Ascending aorta (tissue), 2 donors: ENCODE measurements around the gene MRPS12. TPM values are rescaled to one million over a fixed set of nuclear protein-coding genes. Genes with fewer than 3 reads are reported as not detected.
"Not testable (repeated sequence)": the region's sequence is repeated elsewhere in the genome, so short reads cannot be mapped to it uniquely, and the experiment has no call there.

Experiments
- DNase-seq, 2 donors: peaks; one replicate each; pipeline ENCODE4 v3.0.0-alpha.2; 2019; ENCODE audit warnings: low spot score in 2 of 2
- H3K27ac ChIP-seq, 2 donors: fragments of 200-600 bp; sonication (generic); one replicate each; pipeline ENCODE4 v1.5.1; 2016 to 2017; ENCODE audit warnings: mild to moderate bottlenecking in 1 of 2
- H3K27me3 ChIP-seq: fragments of 200-600 bp; sonication (generic); one replicate; pipeline ENCODE4 v1.5.1; 2017
- H3K36me3 ChIP-seq, 2 donors: fragments of 200-600 bp; sonication (generic); one replicate each; pipeline ENCODE4 v1.5.1; 2016
- H3K4me1 ChIP-seq, 2 donors: fragments of 200-600 bp; sonication (generic); one replicate each; pipeline ENCODE4 v1.5.1; 2016 to 2017; ENCODE audit warnings: mild to moderate bottlenecking in 1 of 2
- H3K4me3 ChIP-seq, 2 donors: fragments of 200-600 bp; sonication (generic); one replicate each; pipeline ENCODE4 v1.5.1; 2016 to 2017; ENCODE audit warnings: mild to moderate bottlenecking in 1 of 2
- H3K9me3 ChIP-seq, 2 donors: fragments of 200-600 bp; sonication (generic); one replicate each; pipeline ENCODE4 v1.5.1; 2016
- intact Hi-C: fragments of 100-400 bp; cut with DNase I; formaldehyde crosslinking; loops from one replicate; pipeline ENCODE4 v1.15.1; 2023
- total RNA-seq: library from RNA; depleted of rRNA; stranded (reverse); fragments of >200 nt; gene quantifications from one replicate; pipeline ENCODE4 v1.1.0, GENCODE V29; 2016
- TF ChIP-seq, protein P1 (sequence below), 3 experiments: fragments of 200-600 bp in 2 of 3; fragments of 450-650 bp in 1 of 3; sonication (generic) in 2 of 3; IDR thresholded peaks; one replicate each; pipeline ENCODE4 v1.5.1; 2016 to 2019; ENCODE audit warnings: antibody characterized with exemption in 3 of 3, mild to moderate bottlenecking in 1 of 3, moderate library complexity in 1 of 3

Gene MRPS12
- total RNA-seq, 1 donor from 2014 or later: 9.9 TPM

DNA sequence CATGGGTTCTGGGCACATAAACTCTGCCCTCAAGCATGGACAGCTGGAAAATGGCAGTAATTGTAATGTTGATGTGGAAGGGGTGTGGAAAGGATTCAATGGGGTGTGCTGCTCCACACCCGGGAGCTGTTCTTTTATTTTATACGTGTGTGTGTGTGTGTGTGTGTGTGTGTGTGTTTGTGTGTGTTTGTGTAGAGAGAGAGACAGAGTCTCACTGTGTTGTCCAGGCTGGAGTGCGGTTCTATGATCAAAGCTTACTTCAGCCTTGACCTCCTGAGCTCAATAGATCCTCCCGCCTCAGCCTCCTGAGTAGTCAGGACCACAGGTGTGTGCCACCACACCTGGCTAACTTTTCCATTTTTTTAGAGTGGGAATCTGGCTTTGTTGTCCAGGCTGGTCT, 2.8 kb downstream of the MRPS12 start:
- intact Hi-C loops: loop anchor here (10.0 kb wide), 1 partner anchor 419 kb away; no protein-coding TSS in a partner anchor
- H3K27ac ChIP-seq: no peak overlapping the region
- TF ChIP-seq, protein P1, sequence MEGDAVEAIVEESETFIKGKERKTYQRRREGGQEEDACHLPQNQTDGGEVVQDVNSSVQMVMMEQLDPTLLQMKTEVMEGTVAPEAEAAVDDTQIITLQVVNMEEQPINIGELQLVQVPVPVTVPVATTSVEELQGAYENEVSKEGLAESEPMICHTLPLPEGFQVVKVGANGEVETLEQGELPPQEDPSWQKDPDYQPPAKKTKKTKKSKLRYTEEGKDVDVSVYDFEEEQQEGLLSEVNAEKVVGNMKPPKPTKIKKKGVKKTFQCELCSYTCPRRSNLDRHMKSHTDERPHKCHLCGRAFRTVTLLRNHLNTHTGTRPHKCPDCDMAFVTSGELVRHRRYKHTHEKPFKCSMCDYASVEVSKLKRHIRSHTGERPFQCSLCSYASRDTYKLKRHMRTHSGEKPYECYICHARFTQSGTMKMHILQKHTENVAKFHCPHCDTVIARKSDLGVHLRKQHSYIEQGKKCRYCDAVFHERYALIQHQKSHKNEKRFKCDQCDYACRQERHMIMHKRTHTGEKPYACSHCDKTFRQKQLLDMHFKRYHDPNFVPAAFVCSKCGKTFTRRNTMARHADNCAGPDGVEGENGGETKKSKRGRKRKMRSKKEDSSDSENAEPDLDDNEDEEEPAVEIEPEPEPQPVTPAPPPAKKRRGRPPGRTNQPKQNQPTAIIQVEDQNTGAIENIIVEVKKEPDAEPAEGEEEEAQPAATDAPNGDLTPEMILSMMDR (IDR thresholded peaks at IDR 0.05): no peak
- DNase-seq: no peak
- peaks cover 9 to 14% of the 10 kb centered on the region in 2 donors for H3K4me1 ChIP-seq
- no peak overlapping the region for H3K4me3 ChIP-seq
- peaks cover 2 to 25% of the 10 kb centered on the region in 2 donors for H3K36me3 ChIP-seq
- H3K27me3 ChIP-seq: no peaks in the 10 kb centered on the region
- no peaks in the 10 kb centered on the region for H3K9me3 ChIP-seq

DNA sequence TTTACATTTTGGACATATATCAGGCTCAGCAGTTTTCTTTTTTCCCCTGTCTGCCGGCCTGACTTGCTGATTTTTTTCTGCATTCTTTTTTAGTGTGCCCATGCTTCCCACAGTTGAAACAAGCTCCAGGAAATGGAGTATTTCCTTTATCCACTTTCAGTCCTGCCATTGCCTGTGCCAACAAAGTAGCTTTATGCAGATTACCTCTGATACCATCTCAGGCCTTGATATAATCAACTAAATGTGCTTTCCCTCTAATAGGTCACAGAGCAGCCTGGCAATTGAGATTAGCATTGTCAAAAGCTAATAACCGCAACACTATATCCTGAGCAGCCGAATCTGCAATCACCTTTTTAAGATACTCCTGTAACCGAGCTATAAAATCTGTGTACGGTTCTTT, 9.2 kb downstream of the MRPS12 start:
- Histone ChIP-seq H3K4me1 (no peaks in the 10 kb centered on the region), H3K27ac (no peak overlapping the region), H3K9me3 (no peaks in the 10 kb centered on the region), H3K4me3 (no peak overlapping the region), H3K36me3 (peaks cover 0 to 11% of the 10 kb centered on the region in 2 donors), H3K27me3 (no peaks in the 10 kb centered on the region)
- DNase-seq: no peak
- intact Hi-C loops: loop anchor here (10.0 kb wide), 1 partner anchor 425 kb away; no protein-coding TSS in a partner anchor
- TF ChIP-seq, protein P1 (IDR thresholded peaks at IDR 0.05): no peak

DNA sequence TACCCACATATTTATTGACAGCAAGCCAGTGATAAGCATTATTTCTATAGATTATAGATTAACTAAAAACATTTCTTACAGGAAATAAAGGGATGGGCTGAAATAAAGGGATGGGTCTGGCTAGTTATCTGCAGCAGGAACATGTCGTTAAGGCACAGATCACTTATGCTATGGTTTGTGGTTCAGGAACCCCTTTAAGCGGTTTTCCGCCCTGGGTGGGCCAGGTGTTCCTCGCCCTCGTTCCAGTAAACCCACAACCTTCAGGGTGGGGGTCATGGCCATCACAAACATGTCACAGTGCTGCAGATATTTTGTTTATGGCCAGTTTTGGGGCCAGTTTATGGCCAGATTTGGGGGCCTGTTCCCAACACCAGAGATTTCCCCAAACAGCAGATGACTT, 10.7 kb downstream of the MRPS12 start:
- H3K4me1 ChIP-seq, intact Hi-C loops, DNase-seq, H3K27ac ChIP-seq, H3K9me3 ChIP-seq, H3K27me3 ChIP-seq, H3K4me3 ChIP-seq: not testable (repeated sequence)
- peaks cover 0 to 18% of the 10 kb centered on the region in 2 donors for H3K36me3 ChIP-seq

DNA sequence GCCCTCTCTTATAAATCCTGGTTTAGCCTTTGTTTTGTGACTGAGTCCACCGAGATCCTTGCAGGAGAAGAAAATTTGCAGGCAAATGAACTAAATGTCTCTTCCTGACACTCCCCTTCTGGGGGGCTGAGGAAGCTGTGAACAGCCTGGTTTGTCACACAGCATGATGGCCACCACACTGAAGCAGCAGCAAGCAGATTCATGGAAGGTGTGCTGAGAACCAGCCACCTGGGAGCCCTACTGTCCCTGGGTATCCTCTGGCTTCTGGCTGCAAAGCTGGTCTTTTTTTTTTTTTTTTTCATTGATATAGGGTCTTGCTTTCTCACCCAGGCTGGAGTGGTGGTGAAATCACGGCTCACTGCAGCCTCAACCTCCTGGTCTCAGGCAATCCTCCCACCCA, 11.2 kb downstream of the MRPS12 start:
- Histone ChIP-seq H3K36me3 (peaks cover 0 to 23% of the 10 kb centered on the region in 2 donors), H3K9me3 (no peaks in the 10 kb centered on the region), H3K27me3 (no peaks in the 10 kb centered on the region), H3K4me3 (no peak overlapping the region), H3K4me1 (no peaks in the 10 kb centered on the region), H3K27ac (no peak overlapping the region)
- TF ChIP-seq, protein P1 (IDR thresholded peaks at IDR 0.05): no peak
- DNase-seq: no peak
- intact Hi-C loops: no loop called here

DNA sequence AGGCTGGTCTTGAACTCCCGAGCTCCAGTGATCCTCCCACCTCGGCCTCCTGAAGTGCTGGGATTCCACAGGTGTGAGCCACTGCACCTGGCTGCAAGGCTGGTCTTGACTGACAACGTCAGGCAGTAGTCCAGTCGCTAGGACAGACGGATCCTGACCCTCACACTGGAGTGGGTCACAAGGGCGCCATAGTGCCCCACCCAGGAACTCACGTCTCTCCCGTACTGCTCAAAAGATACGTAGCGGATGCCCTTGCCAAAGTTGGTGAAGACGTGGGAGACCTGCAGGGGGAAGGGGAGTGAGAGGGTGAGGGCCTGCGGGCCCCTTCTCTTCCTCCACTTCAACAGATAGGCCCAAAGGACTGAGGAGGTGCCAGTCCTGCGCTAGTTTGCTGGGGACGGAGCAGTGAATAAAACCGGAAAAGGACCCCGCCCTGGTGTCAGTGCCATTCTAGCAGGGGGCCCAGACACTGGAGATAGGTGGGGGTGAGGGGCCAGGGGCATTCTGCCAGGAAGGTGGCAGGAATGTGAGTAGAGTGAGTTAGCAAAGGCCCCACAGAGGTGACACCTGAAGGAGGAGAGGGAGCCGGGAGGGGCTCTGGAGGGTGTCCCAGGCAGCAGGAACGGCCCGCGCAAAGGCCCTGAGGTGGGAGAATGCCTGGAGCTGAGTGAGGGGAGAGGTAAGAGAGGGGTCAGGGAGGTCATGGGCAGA, 11.9 kb downstream of the MRPS12 start:
- TF ChIP-seq, protein P1 (IDR thresholded peaks at IDR 0.05): no peak
- Histone ChIP-seq H3K27ac (no peak overlapping the region), H3K4me3 (no peak overlapping the region), H3K4me1 (no peaks in the 10 kb centered on the region), H3K9me3 (no peaks in the 10 kb centered on the region), H3K27me3 (no peaks in the 10 kb centered on the region), H3K36me3 (peaks cover 0 to 24% of the 10 kb centered on the region in 2 donors)
- intact Hi-C loops: no loop called here
- no peak for DNase-seq

DNA sequence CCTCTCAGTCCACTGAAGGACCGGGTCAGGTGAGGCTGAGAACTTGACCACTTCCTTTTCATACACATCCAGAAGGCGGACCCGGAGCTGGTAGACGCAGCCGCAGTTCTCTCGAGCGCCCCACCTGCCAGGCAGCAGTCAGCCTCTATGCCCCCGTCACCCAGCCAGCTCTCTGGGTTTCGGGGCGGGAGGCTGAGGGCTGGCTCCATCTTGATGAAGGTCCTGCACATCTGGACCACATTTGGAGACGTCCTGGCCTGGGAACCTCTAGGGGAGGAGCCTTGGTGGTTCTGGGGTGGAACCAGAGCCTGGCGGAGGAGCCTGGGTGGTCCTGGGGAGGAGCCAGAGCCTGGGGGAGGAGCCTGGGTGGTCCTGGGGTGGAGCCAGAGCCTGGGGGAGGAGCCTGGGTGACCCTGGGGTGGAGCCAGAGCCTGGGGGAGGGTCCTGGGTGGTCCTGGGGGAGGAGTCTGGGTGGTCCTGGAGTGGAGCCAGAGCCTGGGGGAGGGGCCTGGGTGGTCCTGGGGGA, 14.3 kb downstream of the MRPS12 start:
- no peak overlapping the region for H3K27ac ChIP-seq
- H3K4me1 ChIP-seq: peaks cover 3 to 4% of the 10 kb centered on the region in 2 donors
- DNase-seq: no peak
- no peaks in the 10 kb centered on the region for H3K27me3 ChIP-seq
- intact Hi-C loops: no loop called here
- H3K36me3 ChIP-seq: peaks cover 0 to 26% of the 10 kb centered on the region in 2 donors
- TF ChIP-seq, protein P1 (IDR thresholded peaks at IDR 0.05): no peak
- no peaks in the 10 kb centered on the region for H3K9me3 ChIP-seq
- H3K4me3 ChIP-seq: no peak overlapping the region
